Uterus (tissue), 2 donors: ENCODE data around the gene NPHS2.

ENCODE experiments used
- POLR2A ChIP-seq, 2 donors: fragments of 450-650 bp; IDR thresholded peaks; one replicate each; pipeline ENCODE4 v1.6.1; 2016; ENCODE audit warnings: antibody characterized with exemption in 2 of 2, mild to moderate bottlenecking in 1 of 2, moderate library complexity in 1 of 2
- TF ChIP-seq, protein P1 (sequence below), 4 experiments: fragments of 200-600 bp in 2 of 4; fragments of 450-650 bp in 2 of 4; sonication (generic) in 2 of 4; IDR thresholded peaks; one replicate each; pipeline ENCODE4 v1.5.1; 2016 to 2019; ENCODE audit warnings: antibody characterized with exemption in 4 of 4, mild to moderate bottlenecking in 2 of 4, moderate library complexity in 1 of 4

GRCh38 chr1:179506199-179506598, 69.5 kb downstream of the NPHS2 start:
- TF ChIP-seq, protein P1, sequence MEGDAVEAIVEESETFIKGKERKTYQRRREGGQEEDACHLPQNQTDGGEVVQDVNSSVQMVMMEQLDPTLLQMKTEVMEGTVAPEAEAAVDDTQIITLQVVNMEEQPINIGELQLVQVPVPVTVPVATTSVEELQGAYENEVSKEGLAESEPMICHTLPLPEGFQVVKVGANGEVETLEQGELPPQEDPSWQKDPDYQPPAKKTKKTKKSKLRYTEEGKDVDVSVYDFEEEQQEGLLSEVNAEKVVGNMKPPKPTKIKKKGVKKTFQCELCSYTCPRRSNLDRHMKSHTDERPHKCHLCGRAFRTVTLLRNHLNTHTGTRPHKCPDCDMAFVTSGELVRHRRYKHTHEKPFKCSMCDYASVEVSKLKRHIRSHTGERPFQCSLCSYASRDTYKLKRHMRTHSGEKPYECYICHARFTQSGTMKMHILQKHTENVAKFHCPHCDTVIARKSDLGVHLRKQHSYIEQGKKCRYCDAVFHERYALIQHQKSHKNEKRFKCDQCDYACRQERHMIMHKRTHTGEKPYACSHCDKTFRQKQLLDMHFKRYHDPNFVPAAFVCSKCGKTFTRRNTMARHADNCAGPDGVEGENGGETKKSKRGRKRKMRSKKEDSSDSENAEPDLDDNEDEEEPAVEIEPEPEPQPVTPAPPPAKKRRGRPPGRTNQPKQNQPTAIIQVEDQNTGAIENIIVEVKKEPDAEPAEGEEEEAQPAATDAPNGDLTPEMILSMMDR (IDR thresholded peaks at IDR 0.05) = no peak
- TF ChIP-seq POLR2A (IDR thresholded peaks at IDR 0.05) = no peak
